HepG2 (cell line): ENCODE measurements around the gene CTU1. TPM values are rescaled to one million over a fixed set of nuclear protein-coding genes. Genes with fewer than 3 reads are reported as not detected.

Experiments
- ARNT2 ChIP-seq: sonication (generic); formaldehyde crosslinking; IDR thresholded peaks from 2 replicates; pipeline ENCODE4 v1.8.0; 2022; ENCODE audit warnings: mild to moderate bottlenecking, low read depth, missing genetic modification reagents, moderate library complexity
- CC2D1A ChIP-seq: sonication (generic); formaldehyde crosslinking; IDR thresholded peaks from 2 replicates; pipeline ENCODE4 v1.8.1; 2023; ENCODE audit warnings: mild to moderate bottlenecking, missing genetic modification reagents
- CEBPB ChIP-seq: IDR thresholded peaks from 2 replicates; pipeline ENCODE4 v1.6.1; 2011; ENCODE audit warnings: low read depth, low read length, improper control_type of control experiment, borderline replicate concordance
- CEBPG ChIP-seq: IDR thresholded peaks from 2 replicates; pipeline ENCODE4 v1.6.1; 2016
- EHMT2 ChIP-seq: fragments of 200-600 bp; sonication (generic); IDR thresholded peaks from 2 replicates; pipeline ENCODE4 v1.7.0; 2017; ENCODE audit warnings: antibody characterized with exemption, low read depth, low read length, borderline replicate concordance
- FOSL1 ChIP-seq: sonication (generic); formaldehyde crosslinking; IDR thresholded peaks from 2 replicates; pipeline ENCODE4 v1.9.0; 2021; ENCODE audit warnings: missing genetic modification reagents, borderline replicate concordance
- IKZF1 ChIP-seq: fragments of 450-650 bp; IDR thresholded peaks from 2 replicates; pipeline ENCODE4 v1.7.1; 2016
- JARID2 ChIP-seq: sonication (generic); formaldehyde crosslinking; IDR thresholded peaks from 2 replicates; pipeline ENCODE4 v1.8.1; 2023; ENCODE audit warnings: missing genetic modification reagents, inconsistent platforms; ENCODE audit not compliant: insufficient replicate concordance
- MEIS1 ChIP-seq: sonication (generic); formaldehyde crosslinking; IDR thresholded peaks from 2 replicates; pipeline ENCODE4 v1.9.0; 2021; ENCODE audit warnings: mild to moderate bottlenecking, missing genetic modification reagents, moderate library complexity, borderline replicate concordance
- MIXL1 ChIP-seq: IDR thresholded peaks from 2 replicates; pipeline ENCODE4 v1.6.1; 2016
- SOX13 ChIP-seq, 3 experiments: fragments of 450-650 bp in 1 of 3; sonication (generic) in 1 of 3; formaldehyde crosslinking in 1 of 3; IDR thresholded peaks in 2 of 3; conservative IDR thresholded peaks in 1 of 3; 2 replicates each; pipeline versions ENCODE4 v1.5.0 to v1.6.1; 2016 to 2020; ENCODE audit warnings: antibody characterized with exemption in 1 of 3, mild to moderate bottlenecking in 1 of 3, missing compliant biosample characterization in 1 of 3, missing genetic modification reagents in 1 of 3, moderate library complexity in 1 of 3
- ZFP41 ChIP-seq: sonication (generic); formaldehyde crosslinking; IDR thresholded peaks from 2 replicates; pipeline ENCODE4 v1.4.0; 2020; ENCODE audit warnings: mild to moderate bottlenecking, missing genetic modification reagents, borderline replicate concordance
- ZNF234 ChIP-seq: sonication (generic); formaldehyde crosslinking; conservative IDR thresholded peaks from 2 replicates; pipeline ENCODE4 v1.5.1; 2020; ENCODE audit warnings: mild to moderate bottlenecking, missing genetic modification reagents
- ZNF253 ChIP-seq: sonication (generic); formaldehyde crosslinking; IDR thresholded peaks from 2 replicates; pipeline ENCODE4 v1.8.0; 2022; ENCODE audit warnings: mild to moderate bottlenecking, missing genetic modification reagents, borderline replicate concordance
- ZNF547 ChIP-seq: sonication (generic); formaldehyde crosslinking; IDR thresholded peaks from 2 replicates; pipeline ENCODE4 v1.5.1; 2020; ENCODE audit warnings: mild to moderate bottlenecking, missing genetic modification reagents
- ZNF616 ChIP-seq: sonication (generic); formaldehyde crosslinking; IDR thresholded peaks from 2 replicates; pipeline ENCODE4 v1.5.0; 2020; ENCODE audit warnings: low read depth, mild to moderate bottlenecking, missing genetic modification reagents
- ZNF713 ChIP-seq: sonication (generic); formaldehyde crosslinking; IDR thresholded peaks from 2 replicates; pipeline ENCODE4 v1.4.0; 2020; ENCODE audit warnings: mild to moderate bottlenecking, missing genetic modification reagents
- ZNF775 ChIP-seq: sonication (generic); formaldehyde crosslinking; IDR thresholded peaks from 2 replicates; pipeline ENCODE4 v1.4.0; 2020; ENCODE audit warnings: missing genetic modification reagents, mild to moderate bottlenecking, moderate library complexity, borderline replicate concordance
- ZSCAN21 ChIP-seq: sonication (generic); formaldehyde crosslinking; IDR thresholded peaks from 2 replicates; pipeline ENCODE4 v1.8.0; 2022; ENCODE audit warnings: mild to moderate bottlenecking, missing genetic modification reagents, moderate library complexity, borderline replicate concordance
- polyA plus RNA-seq, 8 experiments: library from polyadenylated mRNA; depleted of rRNA in 3 of 8; stranded (reverse) in 7 of 8; unstranded in 1 of 8; fragments of >200 nt; fragmentation: Illumina TruSeq in 4 of 8; extraction: Trizol in 4 of 8; gene quantifications; 2 replicates each; pipeline versions ENCODE4 v1.2.1 to v1.2.3, GENCODE V29; 2011 to 2016; ENCODE audit warnings: low read depth in 4 of 8, missing spikeins in 1 of 8, mixed read lengths in 1 of 8; ENCODE audit not compliant: insufficient read depth in 1 of 8
- total RNA-seq, 5 experiments: library from RNA; depleted of rRNA; stranded (reverse); fragments of >200 nt; fragmentation: Illumina TruSeq; extraction: Trizol; gene quantifications; 2 replicates each; pipeline ENCODE4 v1.2.3, GENCODE V29; 2016; ENCODE audit warnings: low read depth in 1 of 5
- TF ChIP-seq, protein P1 (sequence below): IDR thresholded peaks from 2 replicates; pipeline ENCODE4 v1.6.1; 2018; ENCODE audit warnings: missing genetic modification reagents, mild to moderate bottlenecking, missing compliant biosample characterization
- TF ChIP-seq, protein P2 (sequence below): sonication (generic); formaldehyde crosslinking; IDR thresholded peaks from 2 replicates; pipeline ENCODE4 v1.4.0; 2020; ENCODE audit warnings: low read depth, mild to moderate bottlenecking, missing genetic modification reagents
- TF ChIP-seq, protein P3 (sequence below): sonication (generic); formaldehyde crosslinking; IDR thresholded peaks from 2 replicates; pipeline ENCODE4 v1.4.0; 2020; ENCODE audit warnings: mild to moderate bottlenecking, missing genetic modification reagents

Gene CTU1
- total and polyA plus RNA-seq, 2 of the 13 experiments (the other 11 are each of a cell fraction or from before 2014, with no cell fraction given), result 1.9 to 2.9 TPM

GRCh38 chr19:51108066-51108804, at the start of gene CTU1 (continued):
- TF ChIP-seq MEIS1 (CRISPR knock-in tag) (0 out of 2 replicates have a peak, but pooled peaks have one; percentile 25), CC2D1A (CRISPR knock-in tag) (no peak), SOX13 (IDR thresholded peaks at IDR 0.05) (no peak), SOX13 (CRISPR knock-in tag; conservative IDR thresholded peaks at IDR 0.05 in 1 of 2, IDR thresholded peaks at IDR 0.05 in 1 of 2) (0 out of 4 replicates have a peak, but pooled peaks of 1 of the 2 experiments have one; percentile 41), ARNT2 (CRISPR knock-in tag) (peak; percentile 73; the same call in 1 of the 2 replicates), CEBPB (0 out of 2 replicates have a peak, but pooled peaks have one; percentile 7), ZNF775 (no peak), IKZF1 (no peak), ZNF616 (no peak), ZNF713 (CRISPR knock-in tag) (no peak), JARID2 (CRISPR knock-in tag) (no peak), MIXL1 (CRISPR knock-in tag) (no peak), EHMT2 (no peak), ZNF234 (no peak), ZNF547 (peak; percentile 55; the same call in 1 of the 2 replicates), CEBPG (peak; percentile 26; the same call in 1 of the 2 replicates), ZSCAN21 (CRISPR knock-in tag) (no peak), ZFP41 (no peak), ZNF253 (no peak), FOSL1 (no peak)
- TF ChIP-seq, protein P1, sequence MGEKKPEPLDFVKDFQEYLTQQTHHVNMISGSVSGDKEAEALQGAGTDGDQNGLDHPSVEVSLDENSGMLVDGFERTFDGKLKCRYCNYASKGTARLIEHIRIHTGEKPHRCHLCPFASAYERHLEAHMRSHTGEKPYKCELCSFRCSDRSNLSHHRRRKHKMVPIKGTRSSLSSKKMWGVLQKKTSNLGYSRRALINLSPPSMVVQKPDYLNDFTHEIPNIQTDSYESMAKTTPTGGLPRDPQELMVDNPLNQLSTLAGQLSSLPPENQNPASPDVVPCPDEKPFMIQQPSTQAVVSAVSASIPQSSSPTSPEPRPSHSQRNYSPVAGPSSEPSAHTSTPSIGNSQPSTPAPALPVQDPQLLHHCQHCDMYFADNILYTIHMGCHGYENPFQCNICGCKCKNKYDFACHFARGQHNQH (CRISPR knock-in tag), result 0 out of 2 replicates have a peak, but pooled peaks have one; percentile 36
- TF ChIP-seq, protein P2, sequence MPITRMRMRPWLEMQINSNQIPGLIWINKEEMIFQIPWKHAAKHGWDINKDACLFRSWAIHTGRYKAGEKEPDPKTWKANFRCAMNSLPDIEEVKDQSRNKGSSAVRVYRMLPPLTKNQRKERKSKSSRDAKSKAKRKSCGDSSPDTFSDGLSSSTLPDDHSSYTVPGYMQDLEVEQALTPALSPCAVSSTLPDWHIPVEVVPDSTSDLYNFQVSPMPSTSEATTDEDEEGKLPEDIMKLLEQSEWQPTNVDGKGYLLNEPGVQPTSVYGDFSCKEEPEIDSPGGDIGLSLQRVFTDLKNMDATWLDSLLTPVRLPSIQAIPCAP, result no peak
- TF ChIP-seq, protein P3, sequence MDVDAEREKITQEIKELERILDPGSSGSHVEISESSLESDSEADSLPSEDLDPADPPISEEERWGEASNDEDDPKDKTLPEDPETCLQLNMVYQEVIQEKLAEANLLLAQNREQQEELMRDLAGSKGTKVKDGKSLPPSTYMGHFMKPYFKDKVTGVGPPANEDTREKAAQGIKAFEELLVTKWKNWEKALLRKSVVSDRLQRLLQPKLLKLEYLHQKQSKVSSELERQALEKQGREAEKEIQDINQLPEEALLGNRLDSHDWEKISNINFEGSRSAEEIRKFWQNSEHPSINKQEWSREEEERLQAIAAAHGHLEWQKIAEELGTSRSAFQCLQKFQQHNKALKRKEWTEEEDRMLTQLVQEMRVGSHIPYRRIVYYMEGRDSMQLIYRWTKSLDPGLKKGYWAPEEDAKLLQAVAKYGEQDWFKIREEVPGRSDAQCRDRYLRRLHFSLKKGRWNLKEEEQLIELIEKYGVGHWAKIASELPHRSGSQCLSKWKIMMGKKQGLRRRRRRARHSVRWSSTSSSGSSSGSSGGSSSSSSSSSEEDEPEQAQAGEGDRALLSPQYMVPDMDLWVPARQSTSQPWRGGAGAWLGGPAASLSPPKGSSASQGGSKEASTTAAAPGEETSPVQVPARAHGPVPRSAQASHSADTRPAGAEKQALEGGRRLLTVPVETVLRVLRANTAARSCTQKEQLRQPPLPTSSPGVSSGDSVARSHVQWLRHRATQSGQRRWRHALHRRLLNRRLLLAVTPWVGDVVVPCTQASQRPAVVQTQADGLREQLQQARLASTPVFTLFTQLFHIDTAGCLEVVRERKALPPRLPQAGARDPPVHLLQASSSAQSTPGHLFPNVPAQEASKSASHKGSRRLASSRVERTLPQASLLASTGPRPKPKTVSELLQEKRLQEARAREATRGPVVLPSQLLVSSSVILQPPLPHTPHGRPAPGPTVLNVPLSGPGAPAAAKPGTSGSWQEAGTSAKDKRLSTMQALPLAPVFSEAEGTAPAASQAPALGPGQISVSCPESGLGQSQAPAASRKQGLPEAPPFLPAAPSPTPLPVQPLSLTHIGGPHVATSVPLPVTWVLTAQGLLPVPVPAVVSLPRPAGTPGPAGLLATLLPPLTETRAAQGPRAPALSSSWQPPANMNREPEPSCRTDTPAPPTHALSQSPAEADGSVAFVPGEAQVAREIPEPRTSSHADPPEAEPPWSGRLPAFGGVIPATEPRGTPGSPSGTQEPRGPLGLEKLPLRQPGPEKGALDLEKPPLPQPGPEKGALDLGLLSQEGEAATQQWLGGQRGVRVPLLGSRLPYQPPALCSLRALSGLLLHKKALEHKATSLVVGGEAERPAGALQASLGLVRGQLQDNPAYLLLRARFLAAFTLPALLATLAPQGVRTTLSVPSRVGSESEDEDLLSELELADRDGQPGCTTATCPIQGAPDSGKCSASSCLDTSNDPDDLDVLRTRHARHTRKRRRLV (CRISPR knock-in tag), result no peak; the same call in 1 of the 2 replicates
